Middle frontal gyrus (tissue), 1 donor: ENCODE results near the gene ZNF414.
A peak's percentile ranks its signal among the peaks of the same experiment; 100 is the strongest.
"Not testable (repeated sequence)": the region's sequence is repeated elsewhere in the genome, so short reads cannot be mapped to it uniquely, and the experiment has no call there.

Experiments used
- DNase-seq: peaks from one replicate; pipeline ENCODE4 v3.0.0-alpha.2; 2015; ENCODE audit warnings: low spot score; ENCODE audit errors: extremely low spot score

The ZNF414 gene, protein sequence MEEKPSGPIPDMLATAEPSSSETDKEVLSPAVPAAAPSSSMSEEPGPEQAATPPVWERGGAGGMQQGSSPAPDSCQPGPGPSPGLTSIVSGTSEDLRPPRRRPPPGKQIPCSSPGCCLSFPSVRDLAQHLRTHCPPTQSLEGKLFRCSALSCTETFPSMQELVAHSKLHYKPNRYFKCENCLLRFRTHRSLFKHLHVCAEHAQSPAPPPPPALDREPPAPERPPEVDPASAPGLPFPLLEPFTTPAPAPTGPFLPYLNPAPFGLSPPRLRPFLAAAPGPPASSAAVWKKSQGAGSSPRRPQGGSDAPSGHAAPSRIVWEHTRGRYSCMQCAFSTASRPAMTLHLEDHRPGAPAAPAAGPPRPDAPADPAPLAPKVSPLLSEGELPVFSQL

DNA sequence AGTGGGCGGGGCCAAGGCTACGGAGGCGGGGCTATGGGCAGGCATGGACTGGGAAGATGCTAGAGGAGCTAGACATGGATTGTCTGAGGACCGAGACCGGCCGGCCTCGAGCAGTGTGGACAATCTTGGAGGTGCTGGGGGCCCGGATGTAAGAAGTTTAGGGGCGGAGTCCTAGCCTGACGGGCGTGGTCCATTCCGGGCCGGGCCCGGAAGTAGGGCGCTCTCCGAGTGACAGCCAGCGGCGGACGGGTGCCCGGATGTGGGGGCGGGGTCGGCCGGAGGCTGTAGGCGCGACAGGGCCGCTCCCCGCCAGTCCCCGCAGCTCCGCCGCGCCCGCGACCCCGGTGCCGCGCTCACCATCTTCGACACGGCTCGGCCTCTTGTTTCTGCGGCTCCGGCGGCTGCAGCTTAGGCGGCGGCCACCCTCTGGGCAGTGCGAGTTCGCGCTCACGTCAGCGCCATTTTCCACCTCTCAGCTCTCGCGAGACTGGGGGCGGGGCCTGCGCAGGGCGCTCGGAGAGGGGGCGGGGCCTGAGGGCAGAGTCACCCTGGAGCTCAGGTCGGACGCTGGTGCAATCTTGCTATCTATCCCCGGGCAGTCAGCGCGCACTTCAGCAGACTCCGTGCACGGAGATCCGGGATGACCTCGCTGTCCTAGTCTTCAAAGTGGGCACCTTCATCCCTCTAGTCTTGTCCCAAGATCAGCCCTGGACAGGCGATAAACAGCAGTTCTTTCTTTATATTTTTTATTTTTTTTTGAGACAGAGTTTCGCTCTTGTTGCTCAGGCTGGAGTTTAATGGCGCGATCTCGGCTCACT is at the start of gene ZNF414:
ZNF414 (minus strand) TSS at position 481 of the 818 bp plus-strand sequence; CDS start at position 360, 121 bp downstream.
- DNase-seq, result peak; percentile 84

DNA sequence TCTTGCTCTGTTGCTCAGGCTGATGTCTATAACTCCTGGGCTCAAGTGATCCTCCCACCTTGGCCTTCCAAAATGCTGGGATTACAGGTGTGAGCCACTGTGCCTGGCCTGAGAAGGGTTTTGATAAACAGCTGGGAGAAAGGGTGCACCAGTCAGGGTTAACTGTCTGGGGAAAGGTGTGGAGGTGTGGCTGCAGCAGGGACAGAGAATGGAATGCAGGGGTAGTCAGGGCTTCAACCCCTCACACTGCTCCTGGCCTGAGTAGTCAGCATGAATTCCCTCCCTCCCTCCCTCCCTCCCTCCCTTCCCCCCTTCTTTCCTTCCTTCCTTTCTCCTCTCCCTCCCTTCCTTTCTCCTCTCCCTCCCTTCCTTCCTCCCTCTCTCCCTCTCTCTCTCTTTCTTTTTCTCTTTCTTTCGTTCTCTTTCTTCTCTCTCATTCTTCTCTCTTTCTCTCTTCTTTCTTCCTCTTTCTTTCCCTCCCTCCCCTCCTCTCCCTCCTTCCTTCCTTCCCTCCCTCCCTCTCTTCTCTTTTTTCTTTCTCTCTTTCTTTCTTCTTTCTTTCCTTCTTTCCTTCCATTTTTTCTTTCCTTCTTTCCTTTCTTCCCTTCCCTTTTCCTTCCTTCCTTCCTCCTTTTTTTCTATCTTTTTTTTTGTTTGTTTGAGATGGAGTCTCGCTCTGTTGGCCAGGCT is 47.3 kb upstream of the ZNF414 start:
- no peak for DNase-seq

DNA sequence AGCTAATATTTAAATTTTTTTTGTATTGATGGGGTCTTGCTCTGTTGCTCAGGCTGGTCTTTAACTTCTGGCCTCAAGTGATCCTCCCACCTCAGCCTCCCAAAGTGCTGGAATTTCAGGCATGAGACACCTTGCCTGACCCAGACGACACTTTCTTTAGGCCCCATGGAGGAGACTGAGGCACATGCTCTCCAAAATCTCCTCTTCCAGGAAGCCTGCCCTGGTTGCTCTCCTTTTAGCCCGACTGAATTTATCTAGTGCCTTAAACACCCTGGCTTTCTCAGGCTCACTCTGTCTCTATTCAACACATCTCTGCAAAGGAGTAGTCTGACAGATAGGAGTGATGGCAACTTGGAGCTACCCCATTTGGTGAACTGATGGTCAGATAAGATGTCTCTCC is 44.4 kb upstream of the ZNF414 start:
- DNase-seq, result no peak

DNA sequence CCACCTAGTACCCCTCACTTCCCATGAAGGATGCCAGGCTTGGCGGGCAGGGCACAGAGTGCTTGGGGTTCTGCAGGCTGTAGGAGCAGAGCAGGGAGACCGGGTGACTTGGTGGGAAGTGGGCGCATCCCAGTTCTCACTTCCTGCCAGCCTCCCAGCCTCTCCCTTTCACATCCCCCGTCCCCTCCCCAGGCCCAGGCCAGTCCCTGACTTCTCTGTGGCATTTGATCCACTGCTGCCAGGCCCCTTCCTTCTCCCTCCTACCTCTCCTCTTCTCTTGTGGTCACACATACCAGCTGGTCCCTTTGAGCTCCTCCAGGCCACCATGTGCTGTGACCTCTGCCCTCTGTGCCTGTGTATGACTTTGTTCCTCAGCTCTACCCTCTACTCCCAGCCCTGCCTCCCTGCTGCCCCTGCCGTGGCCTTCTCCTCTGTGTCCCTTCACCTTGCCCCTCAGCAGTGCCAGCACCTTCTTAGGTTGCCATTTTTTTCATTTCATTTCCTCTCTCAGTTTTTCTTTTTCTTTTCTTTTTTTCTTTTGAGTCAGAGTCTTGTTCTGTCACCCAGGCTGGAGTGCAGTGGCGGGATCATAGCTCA is 43.8 kb upstream of the ZNF414 start:
- no peak for DNase-seq

DNA sequence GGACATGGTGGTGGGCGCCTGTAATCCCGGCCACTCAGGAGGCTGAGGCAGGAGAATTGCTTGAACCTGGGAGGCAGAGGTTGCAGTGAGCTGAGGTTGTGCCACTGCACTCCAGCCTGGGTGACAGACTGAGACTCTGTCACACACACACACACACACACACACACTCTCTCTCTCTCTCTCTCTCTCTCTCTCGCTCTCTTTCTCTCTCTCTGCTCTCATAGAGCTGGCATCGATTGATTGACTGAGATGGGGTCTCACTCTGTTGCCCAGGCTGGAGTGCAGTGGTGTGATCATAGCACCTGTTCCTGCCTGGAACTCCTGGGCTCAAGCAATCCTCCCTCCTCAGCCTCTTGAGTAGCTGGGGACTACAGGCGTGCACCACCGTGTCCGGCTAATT is 39.8 kb upstream of the ZNF414 start:
- DNase-seq, result not testable (repeated sequence)

DNA sequence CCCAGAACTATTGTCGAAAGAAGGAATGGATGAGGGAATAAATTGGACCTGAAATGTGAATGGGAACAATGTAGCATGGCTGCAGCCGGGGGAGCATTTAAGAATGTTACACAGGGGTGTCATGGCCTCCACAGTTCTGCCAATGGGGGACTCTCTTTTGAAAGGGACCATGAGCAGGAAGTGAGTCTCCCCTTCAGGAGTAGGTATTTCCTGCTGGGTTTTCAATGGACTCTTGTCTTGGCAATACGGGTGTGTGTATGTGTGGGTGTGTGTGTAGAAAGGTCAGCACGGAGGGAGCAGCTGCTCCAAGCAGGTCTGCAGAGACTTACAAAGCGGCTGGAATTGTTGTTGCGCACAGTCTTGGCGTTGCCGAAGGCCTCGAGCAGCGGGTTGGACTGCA is 38.8 kb upstream of the ZNF414 start:
- no peak for DNase-seq

DNA sequence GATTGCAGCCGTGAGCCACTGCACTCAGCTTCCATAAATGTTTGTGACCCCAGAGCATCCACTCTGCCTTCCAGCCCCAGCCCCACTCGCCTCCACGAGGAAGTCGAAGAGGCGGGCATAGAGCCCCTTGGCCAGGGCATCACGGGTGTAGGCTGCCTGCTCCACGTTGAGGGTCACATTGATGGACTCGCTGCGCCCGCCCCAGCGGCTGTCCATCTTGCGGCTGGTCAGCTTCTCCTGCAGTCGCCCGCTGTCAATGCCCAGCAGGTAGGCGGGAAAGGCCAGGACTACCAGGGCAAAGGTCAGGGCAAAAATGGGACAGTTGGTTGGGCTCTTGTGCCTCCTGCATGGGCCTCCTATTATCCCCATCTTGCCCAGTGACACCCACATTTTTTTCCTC is 36.1 kb upstream of the ZNF414 start:
- DNase-seq, result no peak

DNA sequence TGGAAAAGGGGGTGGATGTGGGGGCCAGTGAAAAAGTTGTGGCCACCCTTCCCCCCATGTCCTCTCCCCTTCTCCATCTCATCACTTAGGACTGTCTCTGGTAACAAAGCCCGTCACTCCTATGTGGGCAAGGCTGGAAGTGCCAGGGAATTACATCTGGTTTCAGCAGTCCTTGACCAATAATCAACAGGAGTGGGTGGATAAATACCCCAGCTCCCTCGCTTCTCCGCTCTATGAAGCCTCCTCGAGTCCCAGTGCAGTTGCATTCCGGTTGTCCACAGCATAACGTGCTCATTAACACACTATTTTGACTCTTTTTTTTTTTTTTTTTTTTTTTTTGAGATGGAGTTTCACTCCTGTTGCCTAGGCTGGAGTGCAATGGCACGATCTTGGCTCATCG is 31.8 kb upstream of the ZNF414 start:
- DNase-seq, result no peak

DNA sequence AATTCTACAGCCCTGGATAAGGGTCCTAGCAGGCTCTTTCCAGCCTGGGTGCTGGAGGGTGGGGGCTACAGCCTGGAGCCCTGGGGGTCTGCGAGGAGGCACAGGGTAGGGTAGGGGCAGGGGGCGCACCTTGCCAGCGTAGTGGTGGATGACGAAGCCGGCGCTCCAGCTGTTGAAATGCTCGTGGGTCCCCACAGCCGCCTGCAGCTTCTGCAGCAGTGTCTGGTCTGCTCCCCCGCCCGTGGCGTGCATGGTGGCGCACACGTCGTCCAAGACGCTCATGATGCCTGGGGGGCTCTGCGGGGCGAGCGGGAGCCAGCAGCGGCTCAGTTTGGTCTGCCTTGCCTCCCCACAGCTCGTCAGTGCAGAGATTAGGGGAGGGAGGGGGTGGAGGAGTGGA is 30.2 kb upstream of the ZNF414 start:
- DNase-seq, result no peak

DNA sequence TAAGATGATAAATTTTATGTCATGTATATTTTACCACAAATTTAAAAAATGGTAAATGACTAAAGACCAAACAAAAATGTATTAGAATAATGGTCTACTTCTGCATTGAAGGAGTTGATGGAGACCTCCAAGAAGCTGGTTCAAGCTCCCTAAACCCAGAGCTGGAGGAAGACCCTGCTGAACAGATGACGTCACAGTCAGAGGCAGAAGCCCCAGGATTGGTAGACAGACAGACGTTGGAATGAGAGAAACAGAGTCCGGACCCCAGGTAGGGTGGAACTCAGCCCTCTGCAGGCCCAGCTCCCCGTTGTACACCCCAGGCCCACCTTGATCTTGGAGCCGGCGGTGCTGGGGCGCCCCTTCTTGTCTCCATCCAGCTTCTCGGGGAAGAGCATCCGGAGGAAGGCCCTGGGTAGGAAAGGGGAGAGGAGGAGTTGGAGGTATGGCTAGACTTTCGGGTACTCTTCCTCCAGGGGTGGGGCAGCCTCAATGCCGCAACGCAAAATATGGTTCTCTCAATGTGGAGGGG is 25.7 kb upstream of the ZNF414 start:
- no peak for DNase-seq

DNA sequence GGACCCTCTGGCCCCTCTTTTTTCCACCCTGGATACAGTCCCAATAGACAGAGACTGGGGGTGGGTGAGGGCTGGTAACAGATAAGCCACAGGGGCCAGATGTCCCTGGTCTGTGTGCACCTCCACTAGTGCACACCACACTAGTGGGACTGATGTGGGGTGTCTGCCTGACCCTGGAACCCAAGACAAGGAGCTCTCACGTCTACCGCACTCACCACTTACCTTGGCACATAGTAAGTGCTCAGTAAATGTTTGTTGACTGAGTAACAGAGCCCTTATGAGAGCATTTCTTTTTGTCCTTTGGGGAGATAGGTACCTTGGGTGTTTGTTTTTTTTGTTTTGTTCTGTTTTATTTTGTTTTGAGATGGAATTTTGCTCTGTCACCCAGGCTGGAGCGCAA is 23.1 kb upstream of the ZNF414 start:
- DNase-seq, result no peak

DNA sequence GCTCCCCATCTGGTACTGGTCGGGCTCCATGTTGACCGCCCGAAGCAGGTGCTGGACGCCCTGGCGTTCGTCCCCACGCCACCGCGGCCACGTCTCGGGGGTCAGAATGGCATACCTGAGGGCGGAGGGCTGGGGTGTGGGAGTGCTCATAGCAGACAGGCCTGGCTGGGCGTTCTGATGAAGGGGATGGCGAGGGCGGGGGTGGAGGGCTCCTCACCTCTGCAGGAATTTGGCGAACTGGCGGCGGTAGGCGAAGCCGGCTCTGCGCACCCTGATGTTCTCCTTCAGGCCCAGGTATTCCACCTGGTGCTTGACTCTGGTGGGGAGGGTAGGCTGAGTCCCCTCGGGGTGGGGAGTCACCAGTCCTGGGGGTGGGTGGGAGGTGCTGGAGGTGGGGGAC is 22.3 kb upstream of the ZNF414 start:
- no peak for DNase-seq

DNA sequence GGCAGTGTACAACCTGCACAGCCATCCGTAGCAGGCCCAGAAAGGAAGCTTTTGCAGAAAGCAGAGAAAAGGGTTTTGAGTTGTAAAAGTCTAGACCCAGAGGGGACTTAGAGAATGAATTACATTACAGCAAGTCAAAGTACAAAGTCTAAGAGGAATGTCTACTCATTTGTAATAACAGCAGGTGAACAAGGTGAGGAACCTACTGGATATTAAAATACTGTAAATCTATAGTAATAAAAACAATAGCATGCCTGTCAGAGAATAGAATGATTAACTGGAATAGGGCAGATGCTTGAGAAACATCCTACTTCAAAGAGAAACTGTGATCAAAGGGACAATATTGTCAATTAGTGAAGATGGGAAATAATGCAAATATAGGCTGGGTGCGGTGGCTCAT is 18.3 kb upstream of the ZNF414 start:
- no peak for DNase-seq

DNA sequence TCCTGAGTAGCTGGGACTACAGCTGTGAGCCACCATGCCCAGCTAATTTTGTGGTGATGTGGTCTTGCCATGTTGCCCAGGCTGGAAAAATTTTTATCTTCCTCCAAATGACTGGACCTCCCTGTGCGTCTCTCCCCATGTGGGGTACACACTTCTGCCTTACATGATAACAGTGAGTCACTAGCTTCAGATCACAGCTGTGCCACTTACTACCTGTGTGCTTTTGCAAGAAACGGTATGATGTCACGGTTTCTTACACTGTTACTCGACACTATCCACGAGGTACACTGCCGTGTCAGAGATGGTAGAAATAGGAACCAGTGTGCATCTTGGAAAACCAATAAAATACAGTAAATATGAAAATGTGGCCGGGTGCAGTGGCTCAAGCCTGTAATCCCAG is 17.5 kb upstream of the ZNF414 start:
- no peak for DNase-seq

DNA sequence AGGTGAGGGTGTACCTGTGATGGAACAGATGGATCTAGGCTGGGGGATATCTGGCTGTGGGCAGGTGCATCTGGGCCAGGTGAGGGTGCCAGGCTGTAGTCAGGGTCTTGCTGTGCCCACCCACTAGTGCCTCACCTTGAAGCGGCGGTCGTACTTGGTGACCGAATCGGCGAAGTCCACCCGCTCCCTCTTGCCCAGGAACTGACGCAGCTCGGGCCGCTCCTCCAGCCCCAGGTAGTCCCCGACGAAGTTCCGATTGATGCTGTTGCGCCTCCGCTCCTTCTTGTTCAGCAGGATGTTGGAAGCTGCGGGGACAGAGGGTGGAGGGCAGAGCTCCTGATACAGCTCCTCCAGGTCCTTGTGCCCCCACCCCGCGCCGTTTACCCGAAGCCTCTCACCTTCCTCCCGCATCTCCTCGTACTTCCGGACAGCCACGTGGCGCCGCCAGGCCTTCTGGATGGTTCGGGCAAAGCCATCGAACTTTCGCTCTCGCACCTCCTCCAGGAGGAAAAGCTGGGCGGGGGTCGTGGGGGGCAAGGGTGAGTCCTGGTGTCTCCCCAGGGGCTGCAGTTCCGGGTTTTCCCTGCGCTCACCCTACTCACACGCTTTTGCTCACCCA is 16.2 kb upstream of the ZNF414 start:
- no peak for DNase-seq

DNA sequence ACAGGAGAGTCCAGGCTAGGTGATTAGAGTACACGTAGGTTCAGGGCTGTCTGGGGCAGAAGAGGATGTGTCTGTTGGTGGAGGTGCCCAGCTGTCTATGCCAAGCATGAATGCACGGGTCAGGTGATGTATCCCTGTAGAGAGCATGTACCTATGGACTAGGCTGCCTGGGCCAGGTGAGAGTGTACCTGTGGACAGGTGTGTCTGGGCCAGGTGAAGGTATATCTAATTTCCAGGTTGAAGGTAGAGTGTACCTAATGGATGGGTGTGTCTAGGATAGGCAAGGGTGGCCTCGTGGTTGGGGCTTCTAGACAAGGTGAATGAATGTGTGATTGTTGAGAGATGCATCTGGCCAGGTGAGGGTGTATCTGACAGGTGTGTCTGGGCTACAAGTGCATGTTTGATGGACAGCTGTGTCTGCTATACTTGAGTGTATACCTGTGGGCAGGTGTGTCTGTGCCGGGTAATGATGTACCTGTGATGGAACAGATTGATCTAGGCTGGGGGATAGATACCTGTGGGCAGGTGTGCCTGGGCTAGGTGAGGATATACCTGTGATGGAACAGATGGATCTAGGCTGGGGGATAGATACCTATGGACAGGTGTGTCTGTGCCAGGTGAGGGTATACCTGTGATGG is 15.5 kb upstream of the ZNF414 start:
- no peak for DNase-seq

DNA sequence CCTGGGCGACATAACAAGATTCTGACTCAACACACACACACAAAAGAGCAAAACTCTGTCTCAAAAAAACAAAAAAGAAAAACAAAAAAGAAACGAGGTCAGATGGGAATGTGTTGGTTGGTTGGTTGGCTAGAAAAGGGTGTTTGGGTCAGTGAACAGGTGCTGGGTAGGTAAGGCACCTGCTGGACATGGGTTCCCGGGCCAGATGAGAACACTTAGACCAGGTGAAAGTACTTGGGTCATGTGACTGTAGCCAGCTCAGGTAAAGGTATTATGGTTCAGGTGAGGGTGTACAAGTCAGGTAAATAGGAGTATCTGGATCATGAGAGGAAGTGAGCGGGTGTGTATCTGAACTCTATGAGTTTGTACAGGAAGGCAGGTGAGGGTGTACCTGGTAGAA is 14.5 kb upstream of the ZNF414 start:
- no peak for DNase-seq

DNA sequence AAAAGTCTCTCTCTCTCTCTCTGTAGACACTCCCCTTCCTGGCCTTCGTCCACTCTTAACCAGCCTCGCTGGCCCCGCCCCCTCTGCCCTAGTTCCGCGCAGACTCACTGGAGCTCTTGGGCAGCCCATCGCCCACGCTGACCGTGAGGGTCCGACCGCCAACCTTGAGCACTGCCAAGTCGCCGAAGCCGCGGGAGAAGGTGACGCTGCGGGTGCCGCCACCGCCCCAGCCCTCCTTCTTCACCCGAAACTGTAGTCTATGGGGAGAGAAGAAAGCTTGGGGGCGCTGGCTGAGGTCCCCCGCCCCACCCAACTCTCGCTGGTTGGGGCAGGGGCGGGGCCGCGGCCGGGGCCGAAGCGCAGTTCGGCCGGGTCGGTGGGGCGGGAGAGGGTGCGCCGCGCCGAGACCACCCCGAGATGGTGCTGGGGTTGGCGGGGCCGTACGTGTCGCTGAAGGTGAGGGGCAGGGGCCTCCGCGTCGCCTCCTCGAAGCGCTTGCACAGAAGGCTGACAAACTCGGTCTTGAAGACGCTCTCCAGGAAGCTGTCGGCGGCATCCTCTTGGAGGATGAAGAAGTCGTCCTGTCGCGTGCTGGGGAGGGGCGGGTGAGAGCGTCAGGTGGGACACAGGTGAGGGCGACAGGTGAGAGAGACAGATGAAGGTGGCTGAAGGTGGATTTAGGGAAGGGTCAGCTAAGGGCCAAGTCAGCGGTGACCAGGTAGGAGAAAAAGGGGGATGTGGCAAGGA is 12.6 kb upstream of the ZNF414 start:
- peak; percentile 71 for DNase-seq

DNA sequence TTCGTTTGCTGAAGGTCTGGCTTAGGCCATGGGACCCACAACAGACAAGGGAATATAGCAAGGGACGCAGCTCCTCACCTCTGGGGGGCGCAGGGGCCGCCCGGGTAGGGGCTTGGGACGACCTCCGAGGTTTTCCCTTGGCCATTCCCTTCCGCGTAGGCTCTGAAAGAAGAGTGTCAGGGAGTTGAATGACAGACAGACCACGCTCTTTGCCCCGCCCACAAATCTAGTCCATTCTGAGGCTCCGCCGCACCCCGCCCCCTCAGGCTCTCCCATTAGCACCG is 11.4 kb upstream of the ZNF414 start:
- DNase-seq, result no peak

DNA sequence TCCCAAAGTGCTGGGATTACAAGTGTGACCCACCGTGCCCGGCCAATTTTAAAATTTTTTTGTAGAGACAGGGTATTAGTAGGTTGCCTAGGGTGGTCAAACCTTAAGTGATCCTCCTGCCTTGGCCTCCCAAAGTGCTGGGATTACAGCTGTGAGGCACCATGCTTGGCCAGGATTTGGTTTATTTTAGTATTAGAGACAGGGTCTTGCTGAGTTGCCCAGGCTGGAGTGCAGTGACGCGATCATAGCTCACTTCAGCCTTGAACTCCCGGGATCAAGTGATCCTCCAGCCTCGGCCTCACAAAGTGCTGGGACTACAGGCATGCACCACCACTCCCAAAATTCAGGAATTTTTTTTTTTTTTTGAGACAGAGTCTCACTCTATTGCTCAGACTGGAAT is 5.4 kb upstream of the ZNF414 start:
- DNase-seq, result no peak
